ENCODE measurements around the gene PARP12.

- no peak for TF ChIP-seq CTCF (IDR thresholded peaks at IDR 0.05)
- TF ChIP-seq EZH2phosphoT487 (IDR thresholded peaks at IDR 0.05), result no peak
- TF ChIP-seq EZH2 (IDR thresholded peaks at IDR 0.05), result no peak
Observed at GRCh38 chr7:139974179-139974811, 88.5 kb downstream of the PARP12 start.

All from neural progenitor cell (in vitro differentiated cells).